Activated naive CD4-positive, alpha-beta T cell treated with anti-CD3 and anti-CD28 coated beads, Interleukin-2, amount 50 U/mL, for 16 hours (primary cell): ENCODE data around the gene PFDN6.

Experiments used
- DNase-seq: peaks from one replicate; pipeline ENCODE4 v3.0.0-alpha.2; 2020

The PFDN6 gene

GRCh38 chr6:33318426-33319073 lies 29.1 kb downstream of the PFDN6 start:
- no peak for DNase-seq

- no peak for DNase-seq
Observed at GRCh38 chr6:33319939-33320314, 30.5 kb downstream of the PFDN6 start.

GRCh38 chr6:33320315-33321181 lies 31.1 kb downstream of the PFDN6 start:
- no peak for DNase-seq

- DNase-seq = no peak
Observed at GRCh38 chr6:33321227-33321626, 31.8 kb downstream of the PFDN6 start.

GRCh38 chr6:33323623-33323948 lies 34.2 kb downstream of the PFDN6 start:
- DNase-seq = no peak

- DNase-seq = no peak
Observed at GRCh38 chr6:33324125-33324524, 34.7 kb downstream of the PFDN6 start.

GRCh38 chr6:33329058-33329457 lies 39.7 kb downstream of the PFDN6 start:
- DNase-seq = no peak

GRCh38 chr6:33330736-33331135 lies 41.3 kb downstream of the PFDN6 start:
- no peak for DNase-seq

GRCh38 chr6:33333666-33334065 lies 44.3 kb downstream of the PFDN6 start:
- DNase-seq = no peak

GRCh38 chr6:33335916-33336315 lies 46.5 kb downstream of the PFDN6 start:
- no peak for DNase-seq

GRCh38 chr6:33336495-33336894 lies 47.1 kb downstream of the PFDN6 start:
- DNase-seq = no peak

- no peak for DNase-seq
Observed at GRCh38 chr6:33339193-33339592, 49.8 kb downstream of the PFDN6 start.
